SK-N-SH (cell line): ENCODE measurements around the gene NR1D2. TPM values are rescaled to one million over a fixed set of nuclear protein-coding genes. Genes with fewer than 3 reads are reported as not detected.

Experiments
- CTCF ChIA-PET: fragments of 300-600, 350-600 bp; formaldehyde crosslinking; extraction: SDS; loops from one replicate; lab custom pipeline; 2021; lab: Yijun Ruan, JAX
- POLR2A ChIA-PET: fragments of 350-600 bp; sonication (Branson Sonifier 250); formaldehyde crosslinking; extraction: SDS; loops from one replicate; lab custom pipeline; 2020; ENCODE audit warnings: antibody characterized with exemption, inconsistent platforms; lab: Yijun Ruan, JAX
- DNase-seq: peaks from one replicate; pipeline ENCODE4 v3.0.0; 2012
- H2AFZ ChIP-seq: fragments of 200-600 bp; sonication (generic); 2 replicates; pipeline ENCODE4 v1.8.1; 2016; ENCODE audit warnings: antibody characterized with exemption, mild to moderate bottlenecking, low read depth
- H3F3A ChIP-seq: fragments of 200-600 bp; sonication (generic); replicated peaks from 2 replicates; pipeline ENCODE3; 2016; ENCODE audit warnings: antibody characterized with exemption, mild to moderate bottlenecking; ENCODE audit not compliant: insufficient read depth
- H3K27ac ChIP-seq, 2 experiments: fragments of 200-500 bp in 1 of 2; fragments of 200-600 bp in 1 of 2; sonication (Bioruptor generic) in 1 of 2; sonication (generic), shearing (Covaris generic) in 1 of 2; 2 replicates each; pipeline versions ENCODE4 v1.5.1 to v1.6.1; 2014 to 2016; ENCODE audit warnings: low read depth in 2 of 2, inconsistent platforms in 1 of 2, low read length in 1 of 2, mild to moderate bottlenecking in 1 of 2, mixed read lengths in 1 of 2
- H3K27me3 ChIP-seq: fragments of 200-600 bp; sonication (generic), shearing (Covaris generic); 2 replicates; pipeline ENCODE4 v1.6.1; 2016; ENCODE audit warnings: mixed run types; ENCODE audit not compliant: insufficient read depth
- H3K36me3 ChIP-seq, 2 experiments: fragments of 200-500 bp in 1 of 2; fragments of 200-600 bp in 1 of 2; sonication (Bioruptor generic) in 1 of 2; sonication (generic) in 1 of 2; replicated peaks in 1 of 2; 2 replicates each; pipeline versions ENCODE3 to v1.5.1; 2014 to 2016; ENCODE audit warnings: low read length in 1 of 2, mild to moderate bottlenecking in 1 of 2; ENCODE audit not compliant: insufficient read depth in 2 of 2, control insufficient read depth in 1 of 2
- H3K4me1 ChIP-seq, 2 experiments: fragments of 200-500 bp in 1 of 2; fragments of 200-600 bp in 1 of 2; sonication (Bioruptor generic) in 1 of 2; sonication (generic), shearing (Covaris generic) in 1 of 2; 2 replicates each; pipeline versions ENCODE4 v1.5.1 to v1.6.1; 2014 to 2016; ENCODE audit warnings: low read depth in 1 of 2, low read length in 1 of 2, mixed run types in 1 of 2; ENCODE audit not compliant: insufficient read depth in 2 of 2, control insufficient read depth in 1 of 2
- H3K4me2 ChIP-seq: fragments of 200-600 bp; sonication (generic), shearing (Covaris generic); 2 replicates; pipeline ENCODE4 v1.6.1; 2017; ENCODE audit warnings: mixed run types
- H3K4me3 ChIP-seq, 2 experiments: fragments of 200-500 bp in 1 of 2; fragments of 200-600 bp in 1 of 2; sonication (Bioruptor generic) in 1 of 2; sonication (generic), shearing (Covaris generic) in 1 of 2; 2 replicates each; pipeline versions ENCODE4 v1.5.1 to v1.8.1; 2014 to 2016; ENCODE audit warnings: low read depth in 2 of 2, inconsistent platforms in 1 of 2, low read length in 1 of 2, mild to moderate bottlenecking in 1 of 2, mixed read lengths in 1 of 2, moderate library complexity in 1 of 2
- H3K79me2 ChIP-seq: fragments of 200-600 bp; sonication (generic); 2 replicates; pipeline ENCODE4 v1.8.1; 2017; ENCODE audit warnings: mild to moderate bottlenecking; ENCODE audit not compliant: insufficient read depth
- H3K9ac ChIP-seq: fragments of 200-600 bp; sonication (generic); 2 replicates; pipeline ENCODE4 v1.6.1; 2017; ENCODE audit warnings: mixed run types
- H3K9me2 ChIP-seq: fragments of 200-600 bp; sonication (generic); 2 replicates; pipeline ENCODE4 v1.6.1; 2017; ENCODE audit warnings: mixed run types
- H3K9me3 ChIP-seq: fragments of 200-600 bp; sonication (generic); 2 replicates; pipeline ENCODE4 v1.6.1; 2017; ENCODE audit warnings: mixed run types, mild to moderate bottlenecking, moderate library complexity
- H4K20me1 ChIP-seq: fragments of 200-600 bp; sonication (generic); 2 replicates; pipeline ENCODE4 v1.6.1; 2017; ENCODE audit warnings: mild to moderate bottlenecking, mixed run types; ENCODE audit not compliant: insufficient read depth
- EP300 ChIP-seq, 2 experiments: IDR thresholded peaks; 2 replicates each; pipeline versions ENCODE4 v1.4.0 to v1.6.1; 2012; ENCODE audit warnings: borderline replicate concordance in 1 of 2, low read depth in 1 of 2, low read length in 1 of 2
- FOSL2 ChIP-seq: IDR thresholded peaks from 2 replicates; pipeline ENCODE4 v1.4.0; 2012; ENCODE audit warnings: low read depth, mild to moderate bottlenecking, moderate library complexity, borderline replicate concordance
- GATA2 ChIP-seq: sonication (generic); formaldehyde crosslinking; IDR thresholded peaks from 2 replicates; pipeline ENCODE4 v1.5.0; 2020; ENCODE audit warnings: mild to moderate bottlenecking, missing genetic modification reagents
- IRF3 ChIP-seq: fragments of 150-350 bp; IDR thresholded peaks from 2 replicates; pipeline ENCODE4 v1.6.1; 2016; ENCODE audit warnings: mild to moderate bottlenecking, low read depth, low read length
- NRF1 ChIP-seq: IDR thresholded peaks from 2 replicates; pipeline ENCODE4 v1.6.1; 2012; ENCODE audit warnings: low read depth, mild to moderate bottlenecking, low read length
- POLR2AphosphoS5 ChIP-seq: IDR thresholded peaks from 2 replicates; pipeline ENCODE4 v1.6.1; 2012; ENCODE audit warnings: low read depth, low read length
- RAD21 ChIP-seq: IDR thresholded peaks from 2 replicates; pipeline ENCODE4 v1.6.1; 2012; ENCODE audit warnings: mild to moderate bottlenecking, low read length
- RCOR1 ChIP-seq: fragments of 150-350 bp; IDR thresholded peaks from 2 replicates; pipeline ENCODE4 v1.6.1; 2017; ENCODE audit warnings: antibody characterized with exemption, low read length
- REST ChIP-seq: IDR thresholded peaks from 2 replicates; pipeline ENCODE4 v1.6.1; 2012; ENCODE audit warnings: mild to moderate bottlenecking, low read depth, low read length, moderate library complexity
- RFX5 ChIP-seq: IDR thresholded peaks from 2 replicates; pipeline ENCODE4 v1.6.1; 2012; ENCODE audit warnings: mild to moderate bottlenecking, improper control_type of control experiment, low read length
- SIN3A ChIP-seq: IDR thresholded peaks from 2 replicates; pipeline ENCODE4 v1.6.1; 2012; ENCODE audit warnings: low read depth, mild to moderate bottlenecking, low read length, moderate library complexity, borderline replicate concordance
- USF1 ChIP-seq: IDR thresholded peaks from 2 replicates; pipeline ENCODE4 v1.4.0; 2012; ENCODE audit warnings: low read depth, borderline replicate concordance
- YY1 ChIP-seq: IDR thresholded peaks from 2 replicates; pipeline ENCODE4 v1.4.0; 2012; ENCODE audit warnings: low read depth, mild to moderate bottlenecking
- ZBTB33 ChIP-seq: IDR thresholded peaks from 2 replicates; pipeline ENCODE4 v1.4.0; 2012; ENCODE audit warnings: low read depth, borderline replicate concordance
- polyA plus RNA-seq, 3 experiments: library from polyadenylated mRNA; depleted of rRNA; stranded (reverse); fragments of >200 nt; gene quantifications; 2 replicates each; pipeline ENCODE4 v1.2.3, GENCODE V29; 2012

NR1D2 gene
- polyA plus RNA-seq, 1 of the 3 experiments (the other 2 are of a cell fraction): 12.0 TPM

- Histone ChIP-seq H3K36me3 (peaks cover 2 to 15% of the 10 kb centered on the region in 2 experiments), H4K20me1 (peaks cover 87% of the 10 kb centered on the region), H2AFZ (no peak overlapping the region), H3K9me2 (no peaks in the 10 kb centered on the region), H3K79me2 (peaks cover 89% of the 10 kb centered on the region), H3K4me1 (peaks cover 16 to 40% of the 10 kb centered on the region in 2 experiments), H3K27me3 (no peaks in the 10 kb centered on the region), H3K9me3 (no peaks in the 10 kb centered on the region), H3K9ac (no peak overlapping the region), H3K4me3 (no peak overlapping the region), H3F3A (peaks cover 11% of the 10 kb centered on the region), H3K4me2 (peak overlapping the region; percentile 52), H3K27ac (peak overlapping the region in 1 of 2 experiments; percentile 18; a peak in 2 of 4 replicates)
- TF ChIP-seq POLR2AphosphoS5: no peak
- no peak for TF ChIP-seq FOSL2
- no peak for TF ChIP-seq SIN3A
- TF ChIP-seq ZBTB33: no peak
- TF ChIP-seq RFX5: no peak
- TF ChIP-seq NRF1: no peak
- no peak for TF ChIP-seq GATA2
- no peak for TF ChIP-seq RAD21
- no peak for TF ChIP-seq RCOR1
- TF ChIP-seq USF1: no peak
- no peak for TF ChIP-seq YY1
- no peak for TF ChIP-seq IRF3
- POLR2A ChIA-PET: no interaction called here
- DNase-seq: no peak
- CTCF ChIA-PET: interaction anchor here (2.7 kb wide), 1 partner anchor 12 kb away, joined by 8 read pairs; no protein-coding TSS in a partner anchor
Measured at GRCh38 chr3:23949784-23950183, 4.7 kb downstream of the NR1D2 start.

GRCh38 chr3:23950293-23950692, 5.2 kb downstream of the NR1D2 start:
- no peaks in the 10 kb centered on the region for H3K27me3 ChIP-seq
- H3K27ac ChIP-seq: peak overlapping the region in 1 of 2 experiments; percentile 18; a peak in 2 of 4 replicates
- peaks cover 94% of the 10 kb centered on the region for H3K79me2 ChIP-seq
- H3K4me3 ChIP-seq: no peak overlapping the region
- no peaks in the 10 kb centered on the region for H3K9me2 ChIP-seq
- no peak for DNase-seq
- POLR2A ChIA-PET: interaction anchor here (0.7 kb wide), 1 partner anchor 42 kb away, joined by 3 read pairs; no protein-coding TSS in a partner anchor
- CTCF ChIA-PET: interaction anchor here (2.7 kb wide), 1 partner anchor 11 kb away, joined by 8 read pairs; no protein-coding TSS in a partner anchor
- no peaks in the 10 kb centered on the region for H3K9me3 ChIP-seq
- peak overlapping the region; percentile 52 for H3K4me2 ChIP-seq
- no peak for TF ChIP-seq YY1
- TF ChIP-seq POLR2AphosphoS5: no peak
- no peak for TF ChIP-seq REST
- no peak for TF ChIP-seq EP300 (IDR thresholded peaks at IDR 0.05; ENCODE audit: borderline replicate concordance in 1 of 2, low read depth in 1 of 2, low read length in 1 of 2)
- TF ChIP-seq, all 33 proteins: peak for 0
- Histone ChIP-seq H3K4me1 (peaks cover 16 to 40% of the 10 kb centered on the region in 2 experiments), H3F3A (peaks cover 11% of the 10 kb centered on the region), H4K20me1 (peaks cover 92% of the 10 kb centered on the region), H2AFZ (no peak overlapping the region), H3K36me3 (peaks cover 4 to 20% of the 10 kb centered on the region in 2 experiments), H3K9ac (no peak overlapping the region)
